ENCODE results near the gene MYCBP2.
"Not testable (repeated sequence)": the region's sequence is repeated elsewhere in the genome, so short reads cannot be mapped to it uniquely, and the experiment has no call there.

MYCBP2 gene

DNA sequence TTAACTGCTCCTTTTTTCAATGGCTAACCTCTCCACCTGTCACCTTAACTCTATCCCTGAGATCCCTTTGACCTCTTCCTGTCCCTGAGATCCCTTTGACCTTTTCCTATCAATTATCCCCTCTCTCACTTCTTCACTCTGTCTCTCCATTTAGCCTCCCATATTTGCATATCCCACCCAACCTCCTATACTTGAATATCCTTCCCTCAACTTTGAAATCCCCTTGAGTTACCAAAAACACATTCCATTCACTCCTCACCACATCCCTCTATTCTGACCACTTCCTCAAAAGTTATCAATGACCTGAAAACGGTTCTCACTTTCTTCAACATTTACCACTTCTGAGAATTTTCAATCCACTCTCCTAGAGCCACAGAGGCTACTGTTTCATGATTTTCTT lies 3.0 kb downstream of the MYCBP2 start:
- no peak overlapping the region for H3K4me3 ChIP-seq (ENCODE audit: insufficient read depth, low read depth, low read length, poor library complexity, severe bottlenecking)
- H3K36me3 ChIP-seq (ENCODE audit: control insufficient read depth, insufficient read depth, low read length): no peaks in the 10 kb centered on the region
- no peaks in the 10 kb centered on the region for H3K9me3 ChIP-seq (ENCODE audit: control insufficient read depth, low read length)
- no peaks in the 10 kb centered on the region for H3K27me3 ChIP-seq (replicated peaks; ENCODE audit: control insufficient read depth, insufficient read depth, low read length, poor library complexity, severe bottlenecking)
- no peak for DNase-seq
- H3K4me1 ChIP-seq (ENCODE audit: control insufficient read depth, insufficient read depth, low read length, poor library complexity, severe bottlenecking): peaks cover 43% of the 10 kb centered on the region
- H3K27ac ChIP-seq (ENCODE audit: insufficient read depth, low read length, poor library complexity, severe bottlenecking): no peak overlapping the region

DNA sequence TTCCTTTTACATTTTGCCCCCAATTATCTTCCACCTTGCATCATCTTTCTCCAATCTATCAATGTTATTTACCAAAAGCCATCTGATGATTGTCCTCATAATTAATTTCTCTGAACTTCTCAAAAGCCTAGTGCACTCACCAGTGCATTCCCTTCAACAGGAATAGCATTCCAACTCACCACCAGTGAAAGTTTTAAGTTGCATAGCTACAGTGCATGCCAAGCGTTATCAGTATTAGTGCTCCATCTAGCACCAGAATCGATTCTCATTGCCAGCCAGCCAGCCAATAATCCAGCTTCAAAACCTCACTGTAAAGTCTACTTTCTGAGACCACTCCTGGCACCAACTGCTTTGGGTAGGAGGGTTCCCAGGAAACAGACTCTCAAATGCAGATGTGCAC lies 7.4 kb downstream of the MYCBP2 start:
- H3K9me3 ChIP-seq (ENCODE audit: control insufficient read depth, low read length): no peaks in the 10 kb centered on the region
- H3K27ac ChIP-seq (ENCODE audit: insufficient read depth, low read length, poor library complexity, severe bottlenecking): no peak overlapping the region
- H3K27me3 ChIP-seq (replicated peaks; ENCODE audit: control insufficient read depth, insufficient read depth, low read length, poor library complexity, severe bottlenecking): no peaks in the 10 kb centered on the region
- peaks cover 37% of the 10 kb centered on the region for H3K4me1 ChIP-seq (ENCODE audit: control insufficient read depth, insufficient read depth, low read length, poor library complexity, severe bottlenecking)
- DNase-seq: no peak
- H3K4me3 ChIP-seq (ENCODE audit: insufficient read depth, low read depth, low read length, poor library complexity, severe bottlenecking): no peak overlapping the region
- no peaks in the 10 kb centered on the region for H3K36me3 ChIP-seq (ENCODE audit: control insufficient read depth, insufficient read depth, low read length)

DNA sequence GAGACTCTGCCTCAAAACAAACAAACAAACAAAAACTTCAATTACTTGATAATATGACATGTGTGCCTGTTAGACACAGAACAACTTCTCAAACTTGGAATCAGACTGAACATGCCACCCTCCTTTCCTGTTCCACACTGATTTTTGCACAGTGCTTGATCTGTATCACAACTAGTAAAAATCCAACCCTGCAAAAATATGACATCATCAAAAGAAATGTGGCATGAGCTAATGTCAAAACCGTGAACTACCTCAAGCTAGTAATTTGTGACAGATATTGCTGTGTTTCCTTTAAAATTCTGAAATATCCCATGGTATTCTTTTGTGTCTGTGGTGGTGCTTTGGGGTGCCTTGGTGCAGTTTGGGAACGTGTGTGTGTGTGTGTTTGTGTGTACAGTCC lies 8.2 kb downstream of the MYCBP2 start:
- no peaks in the 10 kb centered on the region for H3K9me3 ChIP-seq (ENCODE audit: control insufficient read depth, low read length)
- DNase-seq: no peak
- no peak overlapping the region for H3K27ac ChIP-seq (ENCODE audit: insufficient read depth, low read length, poor library complexity, severe bottlenecking)
- H3K4me3 ChIP-seq (ENCODE audit: insufficient read depth, low read depth, low read length, poor library complexity, severe bottlenecking): no peak overlapping the region
- peaks cover 30% of the 10 kb centered on the region for H3K4me1 ChIP-seq (ENCODE audit: control insufficient read depth, insufficient read depth, low read length, poor library complexity, severe bottlenecking)
- H3K27me3 ChIP-seq (replicated peaks; ENCODE audit: control insufficient read depth, insufficient read depth, low read length, poor library complexity, severe bottlenecking): no peaks in the 10 kb centered on the region
- no peaks in the 10 kb centered on the region for H3K36me3 ChIP-seq (ENCODE audit: control insufficient read depth, insufficient read depth, low read length)

DNA sequence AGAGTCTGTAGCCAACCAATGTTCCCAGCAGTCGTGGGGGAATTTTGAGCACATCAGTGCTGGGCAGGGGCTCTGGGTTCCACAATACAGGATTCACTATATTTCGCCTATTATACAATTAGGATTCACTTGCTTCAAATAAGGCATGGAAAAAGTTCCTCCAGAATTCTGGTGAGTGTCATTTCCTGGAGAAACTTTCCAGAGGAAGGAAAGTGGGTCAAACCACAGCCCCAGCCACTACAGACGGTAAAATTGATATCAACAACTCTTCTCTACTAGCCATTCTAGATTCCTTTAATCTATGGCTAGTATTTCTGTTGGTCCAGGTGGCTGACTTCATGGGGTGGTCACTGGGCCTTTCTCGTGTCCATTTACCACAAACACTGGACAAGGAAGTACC lies 10.5 kb downstream of the MYCBP2 start:
- Histone ChIP-seq H3K4me3 (ENCODE audit: insufficient read depth, low read depth, low read length, poor library complexity, severe bottlenecking) (no peak overlapping the region), H3K27me3 (replicated peaks; ENCODE audit: control insufficient read depth, insufficient read depth, low read length, poor library complexity, severe bottlenecking) (no peaks in the 10 kb centered on the region), H3K27ac (ENCODE audit: insufficient read depth, low read length, poor library complexity, severe bottlenecking) (no peak overlapping the region), H3K36me3 (ENCODE audit: control insufficient read depth, insufficient read depth, low read length) (no peaks in the 10 kb centered on the region), H3K9me3 (ENCODE audit: control insufficient read depth, low read length) (no peaks in the 10 kb centered on the region), H3K4me1 (ENCODE audit: control insufficient read depth, insufficient read depth, low read length, poor library complexity, severe bottlenecking) (peaks cover 20% of the 10 kb centered on the region)
- no peak for DNase-seq

DNA sequence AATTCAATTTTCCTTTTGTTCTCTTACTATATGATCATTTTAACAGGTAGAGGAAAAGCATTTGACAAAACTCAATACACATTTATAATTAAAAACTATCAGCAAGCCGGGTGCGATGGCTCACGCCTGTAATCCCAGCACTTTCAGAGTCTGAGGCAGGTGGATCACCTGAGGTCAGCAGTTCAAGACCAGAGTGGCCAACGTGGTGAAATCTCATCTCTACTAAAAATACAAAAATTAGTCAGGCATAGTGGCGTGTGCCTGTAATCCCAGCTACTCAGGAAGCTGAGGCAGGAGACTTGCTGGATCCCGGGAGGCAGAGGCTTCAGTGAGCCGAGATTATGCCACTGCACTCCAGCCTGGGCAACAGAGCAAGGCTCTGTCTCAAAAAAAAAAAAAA lies 11.4 kb downstream of the MYCBP2 start:
- not testable (repeated sequence) for H3K4me3 ChIP-seq (ENCODE audit: insufficient read depth, low read depth, low read length, poor library complexity, severe bottlenecking); H3K9me3 ChIP-seq (ENCODE audit: control insufficient read depth, low read length); H3K27ac ChIP-seq (ENCODE audit: insufficient read depth, low read length, poor library complexity, severe bottlenecking); DNase-seq; H3K27me3 ChIP-seq (replicated peaks; ENCODE audit: control insufficient read depth, insufficient read depth, low read length, poor library complexity, severe bottlenecking); H3K36me3 ChIP-seq (ENCODE audit: control insufficient read depth, insufficient read depth, low read length)
- H3K4me1 ChIP-seq (ENCODE audit: control insufficient read depth, insufficient read depth, low read length, poor library complexity, severe bottlenecking): peaks cover 16% of the 10 kb centered on the region

DNA sequence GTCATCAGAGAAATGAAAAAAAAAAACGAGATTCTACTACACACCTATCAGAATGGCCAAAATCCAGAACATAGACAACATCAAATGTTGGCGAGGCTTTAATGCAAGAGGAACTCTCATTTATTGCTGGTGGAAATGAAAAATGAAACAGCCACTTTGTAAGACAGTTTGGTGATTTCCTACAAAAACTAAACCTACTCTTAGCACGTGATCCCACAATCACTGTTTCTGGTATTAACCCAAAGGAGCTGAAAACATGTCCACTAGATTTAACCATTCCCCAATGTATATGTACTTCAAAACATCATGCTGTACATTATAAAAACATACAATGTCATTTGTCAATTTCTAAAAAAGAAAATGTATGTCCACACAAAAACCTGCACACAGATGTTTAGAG lies 13.0 kb downstream of the MYCBP2 start:
- Histone ChIP-seq H3K27ac (ENCODE audit: insufficient read depth, low read length, poor library complexity, severe bottlenecking) (no peak overlapping the region), H3K4me3 (ENCODE audit: insufficient read depth, low read depth, low read length, poor library complexity, severe bottlenecking) (no peak overlapping the region), H3K9me3 (ENCODE audit: control insufficient read depth, low read length) (no peaks in the 10 kb centered on the region), H3K36me3 (ENCODE audit: control insufficient read depth, insufficient read depth, low read length) (no peaks in the 10 kb centered on the region), H3K27me3 (replicated peaks; ENCODE audit: control insufficient read depth, insufficient read depth, low read length, poor library complexity, severe bottlenecking) (no peaks in the 10 kb centered on the region), H3K4me1 (ENCODE audit: control insufficient read depth, insufficient read depth, low read length, poor library complexity, severe bottlenecking) (peaks cover 29% of the 10 kb centered on the region)
- no peak for DNase-seq

DNA sequence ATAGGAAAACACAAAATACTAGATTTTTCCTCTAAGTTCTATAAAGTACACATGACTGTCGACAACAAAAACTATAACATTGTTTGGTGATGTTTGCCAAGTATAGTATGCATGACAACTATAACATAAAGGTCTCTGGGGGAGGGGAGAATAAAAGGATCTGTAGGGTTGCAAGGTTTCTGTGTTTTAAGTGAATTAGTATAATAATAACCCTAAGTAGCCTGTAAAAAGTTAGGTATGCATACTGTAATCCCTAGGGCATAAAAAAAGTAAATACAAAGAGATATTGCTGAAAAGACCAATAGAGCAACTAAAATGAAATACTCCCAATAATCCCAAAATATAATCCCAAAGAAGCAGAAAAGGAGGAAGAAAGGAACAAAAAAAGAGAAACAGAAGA lies 14.6 kb downstream of the MYCBP2 start:
- H3K9me3 ChIP-seq (ENCODE audit: control insufficient read depth, low read length): no peaks in the 10 kb centered on the region
- no peaks in the 10 kb centered on the region for H3K36me3 ChIP-seq (ENCODE audit: control insufficient read depth, insufficient read depth, low read length)
- no peak for DNase-seq
- peaks cover 32% of the 10 kb centered on the region for H3K4me1 ChIP-seq (ENCODE audit: control insufficient read depth, insufficient read depth, low read length, poor library complexity, severe bottlenecking)
- H3K27me3 ChIP-seq (replicated peaks; ENCODE audit: control insufficient read depth, insufficient read depth, low read length, poor library complexity, severe bottlenecking): no peaks in the 10 kb centered on the region
- H3K4me3 ChIP-seq (ENCODE audit: insufficient read depth, low read depth, low read length, poor library complexity, severe bottlenecking): no peak overlapping the region
- no peak overlapping the region for H3K27ac ChIP-seq (ENCODE audit: insufficient read depth, low read length, poor library complexity, severe bottlenecking)

DNA sequence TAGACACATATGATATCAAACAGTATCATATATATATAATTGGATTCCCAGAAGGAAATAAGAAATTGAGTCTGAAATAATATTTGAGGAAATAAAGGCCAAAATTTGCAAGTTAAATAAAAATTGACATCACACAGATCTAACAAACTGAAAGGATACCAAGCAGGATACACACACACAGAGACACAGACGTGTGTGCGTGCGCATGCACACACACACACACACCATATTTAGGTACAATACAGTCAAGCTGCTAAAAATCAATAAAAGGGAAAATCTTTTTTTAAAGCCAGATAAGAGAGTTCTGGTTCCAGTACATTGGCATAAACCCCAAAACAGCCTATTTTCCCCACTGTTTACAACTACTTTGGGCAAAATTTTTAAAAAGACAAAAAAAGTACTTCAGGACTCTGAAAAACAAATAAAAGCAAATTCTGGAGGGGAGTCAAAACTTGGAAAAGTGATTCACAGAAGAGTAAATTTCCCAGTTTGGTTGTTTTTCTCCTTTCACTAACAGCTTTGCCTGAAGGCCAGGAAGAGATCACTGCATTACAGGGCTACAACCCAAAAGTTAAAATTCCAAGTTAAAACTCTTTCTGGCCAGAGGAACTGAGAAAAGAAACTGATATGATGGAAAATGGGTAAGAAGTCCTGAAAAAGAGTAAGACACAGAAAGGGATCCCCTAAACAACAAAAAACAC lies 16.2 kb downstream of the MYCBP2 start:
- Histone ChIP-seq H3K36me3 (ENCODE audit: control insufficient read depth, insufficient read depth, low read length) (no peaks in the 10 kb centered on the region), H3K9me3 (ENCODE audit: control insufficient read depth, low read length) (no peaks in the 10 kb centered on the region), H3K4me3 (ENCODE audit: insufficient read depth, low read depth, low read length, poor library complexity, severe bottlenecking) (no peak overlapping the region), H3K4me1 (ENCODE audit: control insufficient read depth, insufficient read depth, low read length, poor library complexity, severe bottlenecking) (peaks cover 30% of the 10 kb centered on the region), H3K27ac (ENCODE audit: insufficient read depth, low read length, poor library complexity, severe bottlenecking) (no peak overlapping the region), H3K27me3 (replicated peaks; ENCODE audit: control insufficient read depth, insufficient read depth, low read length, poor library complexity, severe bottlenecking) (no peaks in the 10 kb centered on the region)
- DNase-seq: no peak

DNA sequence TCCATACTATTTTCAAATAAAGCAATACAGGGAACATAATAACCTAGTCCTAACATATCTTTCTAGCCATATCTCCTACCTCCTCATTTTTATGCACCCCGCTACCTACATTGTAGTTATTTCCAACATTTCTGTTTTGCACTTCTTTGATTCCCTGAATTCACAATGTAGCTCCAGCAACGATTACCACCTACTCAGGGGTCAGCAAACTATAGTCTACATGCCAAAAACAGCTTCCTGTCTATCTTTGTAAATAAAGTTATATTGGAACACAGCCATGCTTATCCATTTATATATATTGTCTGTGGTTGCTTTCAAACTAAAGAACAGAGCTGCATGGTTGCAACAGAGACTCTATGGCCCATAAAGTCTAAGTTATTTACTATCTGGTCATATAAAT lies 16.7 kb downstream of the MYCBP2 start:
- H3K36me3 ChIP-seq (ENCODE audit: control insufficient read depth, insufficient read depth, low read length): no peaks in the 10 kb centered on the region
- H3K4me1 ChIP-seq (ENCODE audit: control insufficient read depth, insufficient read depth, low read length, poor library complexity, severe bottlenecking): peaks cover 28% of the 10 kb centered on the region

DNA sequence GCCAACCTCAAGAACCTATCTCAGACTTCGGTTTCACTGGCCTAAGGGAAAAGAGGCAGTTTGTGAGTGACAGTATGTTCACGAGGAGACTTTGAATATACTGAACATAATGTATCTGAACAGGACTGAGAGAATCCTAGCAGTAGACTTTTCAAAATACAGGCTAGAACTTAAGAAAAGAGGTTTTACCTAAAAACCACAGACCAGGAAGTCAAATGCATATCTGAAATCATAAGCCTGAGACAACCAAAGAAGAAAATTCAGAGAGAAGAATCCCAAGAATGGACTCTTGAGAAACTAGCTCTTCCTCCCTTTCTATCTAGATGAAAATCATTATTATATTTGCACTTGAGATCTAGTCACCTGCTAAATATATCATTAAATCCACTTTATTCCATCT lies 17.6 kb downstream of the MYCBP2 start:
- no peaks in the 10 kb centered on the region for H3K27me3 ChIP-seq (replicated peaks; ENCODE audit: control insufficient read depth, insufficient read depth, low read length, poor library complexity, severe bottlenecking)
- H3K27ac ChIP-seq (ENCODE audit: insufficient read depth, low read length, poor library complexity, severe bottlenecking): peak overlapping the region; percentile 6
- H3K36me3 ChIP-seq (ENCODE audit: control insufficient read depth, insufficient read depth, low read length): no peaks in the 10 kb centered on the region
- no peaks in the 10 kb centered on the region for H3K9me3 ChIP-seq (ENCODE audit: control insufficient read depth, low read length)
- H3K4me1 ChIP-seq (ENCODE audit: control insufficient read depth, insufficient read depth, low read length, poor library complexity, severe bottlenecking): peaks cover 28% of the 10 kb centered on the region
- H3K4me3 ChIP-seq (ENCODE audit: insufficient read depth, low read depth, low read length, poor library complexity, severe bottlenecking): no peak overlapping the region
- DNase-seq: no peak

More for the DNA sequence above, 16.7 kb downstream of the MYCBP2 start:
- Histone ChIP-seq H3K27ac (ENCODE audit: insufficient read depth, low read length, poor library complexity, severe bottlenecking) (no peak overlapping the region), H3K4me3 (ENCODE audit: insufficient read depth, low read depth, low read length, poor library complexity, severe bottlenecking) (no peak overlapping the region), H3K27me3 (replicated peaks; ENCODE audit: control insufficient read depth, insufficient read depth, low read length, poor library complexity, severe bottlenecking) (no peaks in the 10 kb centered on the region), H3K9me3 (ENCODE audit: control insufficient read depth, low read length) (no peaks in the 10 kb centered on the region)
- DNase-seq: no peak
